GM12878 (cell line): ENCODE results near the gene CAMK2B. TPM values are rescaled to one million over a fixed set of nuclear protein-coding genes. Genes with fewer than 3 reads are reported as not detected.

Source experiments
- ATAC-seq: fragments of 200-7000 bp; cut with Tn5 transposase; 3 replicates; pipeline ENCODE4 v1.9.1; 2020; ENCODE audit warnings: mild to moderate bottlenecking, moderate library complexity
- BruUV-seq: library from RNA; stranded (reverse); fragments of 400-500 nt; replicated peaks from 2 replicates; lab custom pipeline; 2021; lab: Mats Ljungman, UMichigan
- CTCF ChIA-PET: fragments of 300-600 bp; sonication (Branson Sonifier 250); formaldehyde crosslinking; extraction: SDS; loops from one replicate; lab custom pipeline; 2021; ENCODE audit warnings: inconsistent platforms; lab: Yijun Ruan, JAX
- POLR2A ChIA-PET: fragments of 350-600 bp; formaldehyde crosslinking; extraction: SDS; loops from one replicate; lab custom pipeline; 2021; ENCODE audit warnings: inconsistent platforms; lab: Charles Lee
- RAD21 ChIA-PET: fragments of 300-600 bp; sonication (Branson Sonifier 250); formaldehyde crosslinking; loops from one replicate; lab custom pipeline; 2023; ENCODE audit warnings: antibody characterized with exemption; ENCODE audit not compliant: unreplicated experiment; lab: Charles Lee
- SMC1A ChIA-PET: fragments of 300-600 bp; sonication (Branson Sonifier 250); formaldehyde crosslinking; loops from one replicate; lab custom pipeline; 2023; ENCODE audit not compliant: unreplicated experiment, uncharacterized antibody; lab: Charles Lee
- DNase-seq: peaks from one replicate; pipeline ENCODE4 v3.0.0-alpha.2; 2011; ENCODE audit warnings: low read depth, low spot score
- FAIRE-seq: peaks from 3 replicates; lab custom pipeline; 2011; peaks lifted over from hg19 to GRCh38; lab: Jason Lieb, UNC
- H2AFZ ChIP-seq: 2 replicates; pipeline ENCODE4 v1.6.0; 2011; ENCODE audit warnings: low read depth, low read length, control low read depth; ENCODE audit not compliant: control insufficient read depth
- H3K27ac ChIP-seq: 2 replicates; pipeline ENCODE4 v1.5.1; 2011; ENCODE audit warnings: control low read depth; ENCODE audit not compliant: control insufficient read depth, insufficient read depth
- H3K27me3 ChIP-seq, 2 experiments: replicated peaks in 1 of 2; 2 replicates each; pipeline versions ENCODE4 v1.6.0 to v1.6.1; 2011; ENCODE audit warnings: low read length in 1 of 2; ENCODE audit not compliant: control insufficient read depth in 2 of 2, insufficient read depth in 2 of 2
- H3K36me3 ChIP-seq, 2 experiments: 2 replicates each; pipeline ENCODE4 v1.5.1; 2011; ENCODE audit warnings: low read length in 1 of 2; ENCODE audit not compliant: control insufficient read depth in 2 of 2, insufficient read depth in 2 of 2
- H3K4me1 ChIP-seq: 2 replicates; pipeline ENCODE4 v1.6.1; 2011; ENCODE audit warnings: mild to moderate bottlenecking, low read length, moderate library complexity, mixed read lengths; ENCODE audit not compliant: control insufficient read depth, insufficient read depth
- H3K4me2 ChIP-seq: 2 replicates; pipeline ENCODE4 v1.6.0; 2011; ENCODE audit warnings: control low read depth; ENCODE audit not compliant: control insufficient read depth, insufficient read depth
- H3K4me3 ChIP-seq: fragments of 200-600 bp; sonication (generic); 2 replicates; pipeline ENCODE4 v1.5.1; 2016
- H3K79me2 ChIP-seq: 2 replicates; pipeline ENCODE4 v1.6.0; 2011; ENCODE audit warnings: low read length; ENCODE audit not compliant: control insufficient read depth, insufficient read depth
- H3K9ac ChIP-seq: 2 replicates; pipeline ENCODE4 v1.8.0; 2011; ENCODE audit warnings: low read length, control low read depth, mixed read lengths; ENCODE audit not compliant: control insufficient read depth, insufficient read depth
- H3K9me3 ChIP-seq: replicated peaks from 3 replicates; pipeline ENCODE4 v1.5.1; 2011; ENCODE audit warnings: mild to moderate bottlenecking, low read length; ENCODE audit not compliant: control insufficient read depth, insufficient read depth
- H4K20me1 ChIP-seq: 2 replicates; pipeline ENCODE4 v1.6.0; 2011; ENCODE audit not compliant: control insufficient read depth, insufficient read depth
- CHD2 ChIP-seq: IDR thresholded peaks from 2 replicates; pipeline ENCODE4 v1.6.1; 2011; ENCODE audit warnings: low read depth, low read length, improper control_type of control experiment, borderline replicate concordance
- NFYA ChIP-seq: IDR thresholded peaks from 2 replicates; pipeline ENCODE4 v1.6.1; 2011; ENCODE audit warnings: low read depth, mild to moderate bottlenecking, low read length, improper control_type of control experiment, borderline replicate concordance
- ZNF687 ChIP-seq: fragments of 450-650 bp; IDR thresholded peaks from 2 replicates; pipeline ENCODE4 v1.6.1; 2017; ENCODE audit warnings: mild to moderate bottlenecking, moderate library complexity
- whole genome bisulfite sequencing: methylation state at CpG from one replicate; pipeline ENCODE4 v1.1.6; 2016; ENCODE audit warnings: low lambda C conversion rate; ENCODE audit not compliant: insufficient replicate concordance, insufficient coverage; ENCODE audit errors: missing lambda C conversion rate; 5-methylcytosine and 5-hydroxymethylcytosine counted together
- in situ Hi-C: fragments of 300-500 bp; cut with MboI; formaldehyde crosslinking; loops from 9 replicates; pipeline ENCODE4 v1.14.3; 2018; ENCODE audit warnings: mixed read lengths
- intact Hi-C: fragments of 100-400 bp; cut with micrococcal nuclease; formaldehyde crosslinking; loops from one replicate; pipeline ENCODE4 v1.14.2; 2022; ENCODE audit not compliant: unreplicated experiment
- polyA plus RNA-seq, 11 experiments: library from polyadenylated mRNA; depleted of rRNA in 4 of 11; unstranded in 6 of 11; stranded (reverse) in 5 of 11; fragments of >200 nt; fragmentation: Nextera tagmentation in 4 of 11; fragmentation: Illumina TruSeq in 1 of 11; extraction: Ambion mirVana in 4 of 11; extraction: Trizol in 1 of 11; gene quantifications; 1 replicate in 1 of 11; 2 replicates in 10 of 11; pipeline versions ENCODE4 v1.2.1 to v1.2.3, GENCODE V29; 2011 to 2016; ENCODE audit warnings: inconsistent platforms in 2 of 11, missing spikeins in 2 of 11, low read depth in 1 of 11
- total RNA-seq, 4 experiments: library from RNA; depleted of rRNA in 3 of 4; stranded (reverse); fragments of >200 nt in 3 of 4; fragmentation: Illumina TruSeq in 1 of 4; extraction: Trizol in 1 of 4; gene quantifications; 2 replicates each; pipeline versions ENCODE4 v1.2.1 to v1.2.3, GENCODE V29; 2013 to 2021
- TF ChIP-seq, protein P1 (sequence below): IDR thresholded peaks from 2 replicates; pipeline ENCODE4 v1.6.1; 2012; ENCODE audit warnings: low read length, inconsistent platforms

Gene CAMK2B
- total and polyA plus RNA-seq, 10 of the 15 experiments (the other 5 are each of a cell fraction or from before 2014, with no cell fraction given): 0.06 to 0.23 (median 0.11) TPM; not detected in 5

- TF ChIP-seq NFYA (no peak), ZNF687 (no peak), CHD2 (no peak)
- TF ChIP-seq, protein P1, sequence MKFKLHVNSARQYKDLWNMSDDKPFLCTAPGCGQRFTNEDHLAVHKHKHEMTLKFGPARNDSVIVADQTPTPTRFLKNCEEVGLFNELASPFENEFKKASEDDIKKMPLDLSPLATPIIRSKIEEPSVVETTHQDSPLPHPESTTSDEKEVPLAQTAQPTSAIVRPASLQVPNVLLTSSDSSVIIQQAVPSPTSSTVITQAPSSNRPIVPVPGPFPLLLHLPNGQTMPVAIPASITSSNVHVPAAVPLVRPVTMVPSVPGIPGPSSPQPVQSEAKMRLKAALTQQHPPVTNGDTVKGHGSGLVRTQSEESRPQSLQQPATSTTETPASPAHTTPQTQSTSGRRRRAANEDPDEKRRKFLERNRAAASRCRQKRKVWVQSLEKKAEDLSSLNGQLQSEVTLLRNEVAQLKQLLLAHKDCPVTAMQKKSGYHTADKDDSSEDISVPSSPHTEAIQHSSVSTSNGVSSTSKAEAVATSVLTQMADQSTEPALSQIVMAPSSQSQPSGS: no peak
- Histone ChIP-seq H3K27me3 (no peaks in the 10 kb centered on the region), H3K9ac (no peak overlapping the region), H3K4me1 (no peaks in the 10 kb centered on the region), H2AFZ (no peak overlapping the region), H3K9me3 (no peaks in the 10 kb centered on the region), H3K27ac (no peak overlapping the region), H3K79me2 (no peaks in the 10 kb centered on the region), H3K4me2 (no peak overlapping the region), H3K36me3 (peaks cover 0 to 2% of the 10 kb centered on the region in 2 experiments; a peak in 1 of 4 replicates), H3K4me3 (no peak overlapping the region), H4K20me1 (no peaks in the 10 kb centered on the region; the same call in 1 of the 2 replicates)
- intact Hi-C loops (no loop called here), in situ Hi-C loops (no loop called here)
- no peak for ATAC-seq
- FAIRE-seq: no peak
- ChIA-PET CTCF (interaction anchor here (1.3 kb wide), 1 partner anchor 21 kb away, joined by 3 read pairs; no protein-coding TSS in a partner anchor), POLR2A (no interaction called here), SMC1A (no interaction called here), RAD21 (interaction anchor here (0.9 kb wide), 1 partner anchor 38 kb away, joined by 3 read pairs; no protein-coding TSS in a partner anchor)
- WGBS: 71% methylated on average over 15 of the region's 18 CpGs
- no peak for DNase-seq
- BruUV-seq: no TSS peak
Observed at GRCh38 chr7:44219371-44220045, 105.9 kb downstream of the CAMK2B start.
